Cardiac ventricle fibroblast (primary cell): ENCODE data around the gene KRT25. TPM values are rescaled to one million over a fixed set of nuclear protein-coding genes. Genes with fewer than 3 reads are reported as not detected.

Experiments
- total RNA-seq: library from RNA; depleted of rRNA; stranded (reverse); fragments of >200 nt; gene quantifications from 2 replicates; pipeline ENCODE4 v1.2.3, GENCODE V29; 2015

The KRT25 gene, protein sequence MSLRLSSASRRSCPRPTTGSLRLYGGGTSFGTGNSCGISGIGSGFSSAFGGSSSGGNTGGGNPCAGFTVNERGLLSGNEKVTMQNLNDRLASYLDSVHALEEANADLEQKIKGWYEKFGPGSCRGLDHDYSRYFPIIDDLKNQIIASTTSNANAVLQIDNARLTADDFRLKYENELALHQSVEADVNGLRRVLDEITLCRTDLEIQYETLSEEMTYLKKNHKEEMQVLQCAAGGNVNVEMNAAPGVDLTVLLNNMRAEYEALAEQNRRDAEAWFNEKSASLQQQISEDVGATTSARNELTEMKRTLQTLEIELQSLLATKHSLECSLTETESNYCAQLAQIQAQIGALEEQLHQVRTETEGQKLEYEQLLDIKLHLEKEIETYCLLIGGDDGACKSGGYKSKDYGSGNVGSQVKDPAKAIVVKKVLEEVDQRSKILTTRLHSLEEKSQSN
- not detected in 2 replicates for total RNA-seq

DNA sequence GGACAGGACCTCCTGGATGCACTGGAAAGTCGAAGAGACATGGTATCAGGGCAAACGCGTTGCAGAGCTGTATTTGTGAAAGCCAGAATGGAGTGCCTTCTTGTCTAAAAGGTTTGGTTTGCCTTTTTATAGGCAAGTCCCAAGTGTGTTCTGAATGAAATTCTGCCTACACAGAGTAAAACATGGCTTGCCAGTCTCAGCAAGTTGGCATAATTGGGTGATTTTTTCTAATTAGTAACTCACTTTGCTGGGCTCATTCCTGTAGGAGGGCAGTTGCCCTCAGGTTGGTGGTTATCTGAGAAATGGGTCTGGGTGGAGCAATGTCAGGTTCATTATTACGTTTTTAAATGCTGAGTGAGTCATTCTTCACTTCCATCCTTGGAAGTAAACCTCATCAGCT is at the start of gene KRT25:
Gene KRT25 (minus strand): TSS at position 101 of the 400 bp plus-strand sequence. CDS start 60 bp downstream, at position 41.

DNA sequence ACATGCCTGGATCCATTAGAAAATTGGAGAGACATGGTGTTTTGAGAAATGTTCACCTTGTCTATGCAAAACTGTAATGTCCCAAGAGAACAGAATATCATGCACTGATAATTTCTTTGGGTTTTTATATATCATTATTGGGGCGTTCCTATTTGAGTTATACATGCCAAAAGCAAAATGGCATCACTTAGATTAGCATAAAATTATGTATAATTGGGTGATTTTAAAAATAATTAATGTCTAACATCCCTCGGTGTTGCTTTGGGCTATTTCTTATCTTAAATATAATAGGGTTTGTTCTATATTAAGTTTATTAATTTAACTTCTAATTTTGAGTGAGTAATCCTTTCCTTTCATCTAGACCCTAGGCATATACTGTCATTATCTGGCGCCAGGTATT is 44.7 kb upstream of the KRT25 start, which contains the start of gene KRT28:
Gene KRT28 (minus strand): TSS at position 101 of the 400 bp plus-strand sequence. CDS start 66 bp downstream, at position 35.

DNA sequence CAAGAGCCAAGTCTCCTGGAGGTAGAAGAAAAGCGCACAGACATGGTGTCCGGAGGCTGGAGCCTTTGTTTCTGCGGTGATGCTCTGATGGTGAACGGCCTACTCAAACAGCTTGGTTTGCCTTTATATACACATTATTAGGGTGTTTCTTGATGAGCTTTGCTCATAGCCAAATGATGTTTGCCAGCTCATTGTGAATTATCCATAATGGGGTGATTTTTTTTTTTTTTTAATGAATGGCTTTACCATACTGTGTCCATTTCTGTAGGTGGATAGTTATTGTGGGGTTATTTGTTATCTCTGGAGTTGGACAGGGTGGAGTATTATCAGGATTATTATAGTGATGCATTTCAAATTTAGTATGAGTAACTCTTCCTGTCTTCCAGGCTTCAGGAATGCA is 27.3 kb upstream of the KRT25 start, which contains the start of gene KRT27:
Gene KRT27 (minus strand): TSS at position 101 of the 400 bp plus-strand sequence. CDS start 57 bp downstream, at position 44.

DNA sequence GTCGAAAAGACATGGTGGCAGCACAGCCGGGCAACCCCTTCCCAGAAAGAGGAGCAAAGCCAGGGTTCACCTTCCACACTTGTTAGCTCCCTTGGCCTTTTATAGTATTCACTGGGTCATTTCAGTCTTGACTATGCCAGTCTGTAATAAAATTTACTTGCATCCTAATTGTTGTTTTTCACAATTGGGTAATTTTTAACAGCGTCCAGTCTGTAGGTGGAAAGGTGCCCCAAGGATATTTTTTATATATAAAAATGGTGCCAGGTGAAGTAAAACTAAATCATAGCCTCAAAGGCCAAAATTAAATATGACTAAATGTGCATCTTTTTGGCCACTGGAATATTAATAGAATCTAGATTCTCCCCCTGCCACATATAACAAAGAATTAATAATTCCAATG is 17.0 kb upstream of the KRT25 start, which contains the start of gene KRT26:
Gene KRT26 (minus strand): TSS at position 101 of the 400 bp plus-strand sequence. CDS start 88 bp downstream, at position 13.

DNA sequence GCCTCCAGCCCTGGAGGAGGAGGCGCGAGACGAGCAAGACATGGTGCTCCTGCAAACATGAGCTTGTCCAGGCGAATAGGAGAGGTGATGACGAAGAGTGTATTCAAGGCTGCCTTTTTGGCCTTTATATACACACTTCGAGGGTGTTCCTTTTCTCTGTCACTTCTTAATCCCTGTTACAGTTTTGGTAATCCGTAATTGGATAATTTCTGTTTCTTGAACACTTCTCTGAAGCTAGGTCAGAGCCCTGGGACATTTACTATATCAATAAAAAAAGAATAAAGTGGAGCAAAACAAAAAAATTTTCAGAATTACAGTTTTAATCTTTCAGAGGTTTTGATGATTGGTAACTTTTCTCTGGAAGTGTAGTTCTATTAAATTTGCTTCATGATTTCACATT is 51.5 kb downstream of the KRT25 start, which contains the start of gene KRT24:
Gene KRT24 (minus strand): TSS at position 101 of the 400 bp plus-strand sequence. CDS start 59 bp downstream, at position 42.

Other genes starting within 250 kb of the KRT25 start
- 0.10 and 0.19 TPM in 2 replicates for gene CCR7, start 189.9 kb downstream of the KRT25 start, total RNA-seq
- 64.1 and 75.1 TPM in 2 replicates for gene SMARCE1, start 107.5 kb downstream of the KRT25 start, total RNA-seq
- not detected in 2 replicates for gene KRT222, start 90.2 kb downstream of the KRT25 start, total RNA-seq
- gene KRT24, start 51.6 kb downstream of the KRT25 start, total RNA-seq = not detected in 2 replicates
- gene KRT26, start 16.9 kb upstream of the KRT25 start, total RNA-seq = not detected in 2 replicates
- not detected in 2 replicates for gene KRT27, start 27.2 kb upstream of the KRT25 start, total RNA-seq
- not detected in 2 replicates for gene KRT28, start 44.6 kb upstream of the KRT25 start, total RNA-seq
- gene KRT10, start 67.3 kb upstream of the KRT25 start, total RNA-seq = 8.9 and 10.4 TPM in 2 replicates
- gene KRT12, start 111.9 kb upstream of the KRT25 start, total RNA-seq = not detected in 2 replicates
- gene KRT20, start 129.9 kb upstream of the KRT25 start, total RNA-seq = not detected in 2 replicates
- gene KRT23, start 182.3 kb upstream of the KRT25 start, total RNA-seq = not detected in 2 replicates
- gene KRT39, start 211.6 kb upstream of the KRT25 start, total RNA-seq = not detected in 2 replicates
- gene KRT40, start 229.0 kb upstream of the KRT25 start, total RNA-seq = not detected in 2 replicates
- not detected in 2 replicates for gene KRTAP3-3, start 238.8 kb upstream of the KRT25 start, total RNA-seq
- gene KRTAP3-2, start 244.6 kb upstream of the KRT25 start, total RNA-seq = not detected in 2 replicates